HepG2 (cell line): ENCODE measurements around the gene CKS1B. TPM values are rescaled to one million over a fixed set of nuclear protein-coding genes. Genes with fewer than 3 reads are reported as not detected.

Experiments used
- ATAC-seq: fragments of 200-7000 bp; cut with Tn5 transposase; 3 replicates; pipeline ENCODE4 v1.9.1; 2020; ENCODE audit warnings: mild to moderate bottlenecking, moderate library complexity
- BruUV-seq: library from RNA; stranded (reverse); fragments of 400-500 nt; replicated peaks from 2 replicates; lab custom pipeline; 2021; lab: Mats Ljungman, UMichigan
- CTCF ChIA-PET: fragments of 300-600 bp; formaldehyde crosslinking; extraction: SDS; loops from one replicate; lab custom pipeline; 2021; ENCODE audit warnings: low total read pairs, inconsistent platforms, low intra/inter-chr PET ratio; lab: Yijun Ruan, JAX
- POLR2A ChIA-PET: fragments of 350-600 bp; sonication (Branson Sonifier 250); formaldehyde crosslinking; loops from one replicate; lab custom pipeline; 2020; ENCODE audit warnings: antibody characterized with exemption, inconsistent platforms; lab: Yijun Ruan, JAX
- DNase-seq: peaks from one replicate; pipeline ENCODE4 v3.0.0-alpha.2; 2015; ENCODE audit warnings: low spot score
- FAIRE-seq: peaks from 3 replicates; lab custom pipeline; 2011; peaks lifted over from hg19 to GRCh38; lab: Jason Lieb, UNC
- H2AFZ ChIP-seq: one replicate; pipeline ENCODE4 v1.6.1; 2011; ENCODE audit warnings: low read length, inconsistent platforms
- H3K27ac ChIP-seq: fragments of 300-600 bp; 3 replicates; pipeline ENCODE4 v1.8.0; 2011; ENCODE audit warnings: mixed run types, mild to moderate bottlenecking, mixed read lengths, low read length, inconsistent platforms; ENCODE audit not compliant: insufficient read depth; ENCODE audit errors: extremely low read length
- H3K27me3 ChIP-seq, 2 experiments: fragments of 200-600 bp in 1 of 2; 2 replicates in 1 of 2; 3 replicates in 1 of 2; pipeline versions ENCODE4 v1.6.0 to v1.8.0; 2011; ENCODE audit warnings: low read length in 2 of 2, mild to moderate bottlenecking in 2 of 2, moderate library complexity in 2 of 2, inconsistent platforms in 1 of 2; ENCODE audit not compliant: insufficient read depth in 2 of 2, control insufficient read depth in 1 of 2
- H3K36me3 ChIP-seq, 2 experiments: fragments of 200-600 bp in 1 of 2; replicated peaks in 1 of 2; 2 replicates in 1 of 2; 3 replicates in 1 of 2; pipeline versions ENCODE4 v1.5.1 to v1.8.0; 2011; ENCODE audit warnings: low read length in 2 of 2, inconsistent platforms in 1 of 2; ENCODE audit not compliant: insufficient read depth in 2 of 2, control insufficient read depth in 1 of 2
- H3K4me1 ChIP-seq: 2 replicates; pipeline ENCODE4 v1.5.1; 2012; ENCODE audit warnings: low read length, inconsistent platforms; ENCODE audit not compliant: insufficient read depth
- H3K4me2 ChIP-seq: 2 replicates; pipeline ENCODE4 v1.6.0; 2011; ENCODE audit warnings: low read depth, low read length, inconsistent platforms
- H3K4me3 ChIP-seq, 3 experiments: fragments of 200-600 bp in 1 of 3; sonication (generic), shearing (Covaris generic) in 1 of 3; replicated peaks in 1 of 3; 2 replicates each; pipeline ENCODE4 v1.5.1; 2011 to 2016; ENCODE audit warnings: low read length in 3 of 3, inconsistent platforms in 2 of 3, low read depth in 2 of 3, mild to moderate bottlenecking in 2 of 3, control low read depth in 1 of 3, mixed read lengths in 1 of 3; ENCODE audit not compliant: insufficient read depth in 1 of 3
- H3K79me2 ChIP-seq: one replicate; pipeline ENCODE4 v1.6.1; 2011; ENCODE audit warnings: low read length, inconsistent platforms; ENCODE audit not compliant: insufficient read depth
- H3K9ac ChIP-seq: 2 replicates; pipeline ENCODE4 v1.6.0; 2011; ENCODE audit warnings: mild to moderate bottlenecking, low read depth, low read length, inconsistent platforms; ENCODE audit not compliant: insufficient read depth
- H3K9me3 ChIP-seq: 2 replicates; pipeline ENCODE4 v1.5.1; 2012; ENCODE audit warnings: mild to moderate bottlenecking, low read length
- H4K20me1 ChIP-seq: 2 replicates; pipeline ENCODE4 v1.6.0; 2011; ENCODE audit warnings: inconsistent platforms, mild to moderate bottlenecking, low read length, moderate library complexity; ENCODE audit not compliant: insufficient read depth
- JUN ChIP-seq: sonication (generic); formaldehyde crosslinking; IDR thresholded peaks from 2 replicates; pipeline ENCODE4 v1.4.0; 2020; ENCODE audit warnings: mild to moderate bottlenecking, missing genetic modification reagents
- JUNB ChIP-seq: sonication (generic); formaldehyde crosslinking; IDR thresholded peaks from 2 replicates; pipeline ENCODE4 v1.8.0; 2022; ENCODE audit warnings: missing genetic modification reagents, mild to moderate bottlenecking, borderline replicate concordance
- NCOA1 ChIP-seq: sonication (generic); formaldehyde crosslinking; IDR thresholded peaks from 2 replicates; pipeline ENCODE4 v1.9.0; 2021; ENCODE audit warnings: missing genetic modification reagents
- NR2F6 ChIP-seq, 2 experiments: IDR thresholded peaks; 2 replicates each; pipeline ENCODE4 v1.6.1; 2016; ENCODE audit warnings: antibody characterized with exemption in 1 of 2, mild to moderate bottlenecking in 1 of 2
- RAD21 ChIP-seq: fragments of 450-650 bp; formaldehyde crosslinking; IDR thresholded peaks from 2 replicates; pipeline ENCODE4 v1.5.0; 2020; ENCODE audit warnings: mild to moderate bottlenecking
- SMC3 ChIP-seq: IDR thresholded peaks from 2 replicates; pipeline ENCODE4 v1.6.1; 2011; ENCODE audit warnings: low read length, improper control_type of control experiment
- STAG1 ChIP-seq: sonication (generic); formaldehyde crosslinking; IDR thresholded peaks from 2 replicates; pipeline ENCODE4 v1.4.0; 2020; ENCODE audit warnings: missing genetic modification reagents
- ZNF766 ChIP-seq: sonication (generic); formaldehyde crosslinking; IDR thresholded peaks from 2 replicates; pipeline ENCODE4 v1.5.0; 2020; ENCODE audit warnings: missing genetic modification reagents, borderline replicate concordance
- ZNF883 ChIP-seq: sonication (generic); formaldehyde crosslinking; IDR thresholded peaks from 2 replicates; pipeline ENCODE4 v1.5.1; 2020; ENCODE audit warnings: mild to moderate bottlenecking, missing genetic modification reagents; ENCODE audit errors: not compliant biosample characterization
- WGBS: methylation state at CpG from one replicate; pipeline ENCODE4 v1.1.6; 2017; ENCODE audit warnings: low lambda C conversion rate; 5-methylcytosine and 5-hydroxymethylcytosine counted together
- in situ Hi-C: cut with HindIII; loops from 2 replicates; pipeline ENCODE4 v1.10.0; 2017; ENCODE audit warnings: low pct_unique_long_range_greater_than_20kb; ENCODE audit not compliant: extremely low pct_ligation_motif_present
- intact Hi-C: fragments of 100-400 bp; cut with micrococcal nuclease; formaldehyde crosslinking; loops from one replicate; pipeline ENCODE4 v1.10.0; 2022; ENCODE audit not compliant: unreplicated experiment
- polyA plus RNA-seq, 8 experiments: library from polyadenylated mRNA; depleted of rRNA in 3 of 8; stranded (reverse) in 7 of 8; unstranded in 1 of 8; fragments of >200 nt; fragmentation: Illumina TruSeq in 4 of 8; extraction: Trizol in 4 of 8; gene quantifications; 2 replicates each; pipeline versions ENCODE4 v1.2.1 to v1.2.3, GENCODE V29; 2011 to 2016; ENCODE audit warnings: low read depth in 4 of 8, missing spikeins in 1 of 8, mixed read lengths in 1 of 8; ENCODE audit not compliant: insufficient read depth in 1 of 8
- total RNA-seq, 5 experiments: library from RNA; depleted of rRNA; stranded (reverse); fragments of >200 nt; fragmentation: Illumina TruSeq; extraction: Trizol; gene quantifications; 2 replicates each; pipeline ENCODE4 v1.2.3, GENCODE V29; 2016; ENCODE audit warnings: low read depth in 1 of 5
- TF ChIP-seq, protein P1 (sequence below): sonication (generic); formaldehyde crosslinking; IDR thresholded peaks from 2 replicates; pipeline ENCODE4 v1.8.0; 2022; ENCODE audit warnings: missing genetic modification reagents, low read depth, mild to moderate bottlenecking, borderline replicate concordance
- TF ChIP-seq, protein P2 (sequence below): sonication (generic); formaldehyde crosslinking; IDR thresholded peaks from 2 replicates; pipeline ENCODE4 v1.5.0; 2020; ENCODE audit warnings: mild to moderate bottlenecking, missing genetic modification reagents, moderate library complexity

CKS1B gene
- total and polyA plus RNA-seq, 2 of the 13 experiments (the other 11 are each of a cell fraction or from before 2014, with no cell fraction given): 217 to 222 TPM

DNA sequence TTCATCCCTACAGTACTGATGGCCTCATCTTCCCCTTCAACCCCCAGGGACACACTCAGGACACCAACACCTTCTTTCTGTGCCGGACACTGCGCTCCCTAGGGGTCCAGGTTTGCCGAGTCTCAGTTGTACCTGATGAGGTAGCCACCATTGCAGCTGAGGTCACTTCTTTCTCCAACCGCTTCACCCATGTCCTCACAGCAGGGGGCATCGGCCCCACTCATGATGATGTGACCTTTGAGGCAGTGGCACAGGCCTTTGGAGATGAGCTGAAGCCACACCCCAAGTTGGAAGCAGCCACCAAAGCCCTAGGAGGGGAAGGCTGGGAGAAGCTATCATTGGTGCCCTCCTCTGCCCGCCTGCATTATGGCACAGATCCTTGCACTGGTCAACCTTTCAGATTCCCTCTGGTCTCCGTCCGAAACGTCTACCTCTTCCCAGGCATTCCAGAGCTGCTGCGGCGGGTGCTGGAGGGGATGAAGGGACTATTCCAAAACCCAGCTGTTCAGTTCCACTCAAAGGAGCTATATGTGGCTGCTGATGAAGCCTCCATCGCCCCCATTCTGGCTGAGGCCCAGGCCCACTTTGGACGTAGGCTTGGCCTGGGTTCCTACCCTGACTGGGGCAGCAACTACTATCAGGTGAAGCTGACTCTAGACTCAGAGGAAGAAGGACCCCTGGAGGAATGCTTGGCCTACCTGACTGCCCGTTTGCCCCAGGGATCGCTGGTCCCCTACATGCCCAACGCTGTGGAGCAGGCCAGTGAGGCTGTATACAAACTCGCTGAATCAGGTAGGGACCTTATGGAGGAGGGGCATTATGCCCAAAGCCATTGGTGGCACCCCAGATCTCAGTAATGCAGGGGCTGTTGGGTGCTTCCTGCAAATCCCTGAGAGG is 13.8 kb downstream of the CKS1B start:
- no peak; the same call in 2 of the 3 replicates for ATAC-seq
- Histone ChIP-seq H3K27ac (no peak overlapping the region), H3K9ac (no peak overlapping the region), H3K79me2 (peaks cover 14% of the 10 kb centered on the region), H3K4me1 (peaks cover 38% of the 10 kb centered on the region), H3K27me3 (no peaks in the 10 kb centered on the region), H3K4me3 (no peak overlapping the region), H3K4me2 (no peak overlapping the region), H4K20me1 (no peaks in the 10 kb centered on the region), H3K9me3 (no peaks in the 10 kb centered on the region), H2AFZ (no peak overlapping the region), H3K36me3 (peaks cover 5 to 18% of the 10 kb centered on the region in 2 experiments; a peak in 2 of 5 replicates)
- POLR2A ChIA-PET: interaction anchor here (0.7 to 2.1 kb wide), 10 partner anchors 12 to 75 kb away, joined by 3 to 9 read pairs (median 6); partner anchors contain the start of genes EFNA4, PBXIP1 and SHC1
- in situ Hi-C loops (no loop called here), intact Hi-C loops (no loop called here)
- CTCF ChIA-PET: interaction anchor here (2.1 kb wide), 1 partner anchor 29 kb away, joined by 13 read pairs; no protein-coding TSS in a partner anchor
- TF ChIP-seq, protein P1, sequence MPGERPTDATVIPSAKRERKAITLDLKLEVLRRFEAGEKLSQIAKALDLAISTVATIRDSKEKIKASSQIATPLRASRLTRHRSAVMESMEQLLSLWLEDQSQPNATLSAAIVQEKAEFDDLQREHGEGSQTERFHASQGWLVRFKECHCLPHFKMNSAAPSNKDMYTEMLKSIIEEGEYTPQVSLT (CRISPR knock-in tag): no peak
- peak; percentile 7 for TF ChIP-seq ZNF883 (CRISPR knock-in tag)
- TF ChIP-seq JUNB (CRISPR knock-in tag): no peak
- peak; percentile 42; the same call in 1 of the 2 replicates for TF ChIP-seq SMC3
- peak; percentile 46 for TF ChIP-seq STAG1 (CRISPR knock-in tag)
- TF ChIP-seq, protein P2, sequence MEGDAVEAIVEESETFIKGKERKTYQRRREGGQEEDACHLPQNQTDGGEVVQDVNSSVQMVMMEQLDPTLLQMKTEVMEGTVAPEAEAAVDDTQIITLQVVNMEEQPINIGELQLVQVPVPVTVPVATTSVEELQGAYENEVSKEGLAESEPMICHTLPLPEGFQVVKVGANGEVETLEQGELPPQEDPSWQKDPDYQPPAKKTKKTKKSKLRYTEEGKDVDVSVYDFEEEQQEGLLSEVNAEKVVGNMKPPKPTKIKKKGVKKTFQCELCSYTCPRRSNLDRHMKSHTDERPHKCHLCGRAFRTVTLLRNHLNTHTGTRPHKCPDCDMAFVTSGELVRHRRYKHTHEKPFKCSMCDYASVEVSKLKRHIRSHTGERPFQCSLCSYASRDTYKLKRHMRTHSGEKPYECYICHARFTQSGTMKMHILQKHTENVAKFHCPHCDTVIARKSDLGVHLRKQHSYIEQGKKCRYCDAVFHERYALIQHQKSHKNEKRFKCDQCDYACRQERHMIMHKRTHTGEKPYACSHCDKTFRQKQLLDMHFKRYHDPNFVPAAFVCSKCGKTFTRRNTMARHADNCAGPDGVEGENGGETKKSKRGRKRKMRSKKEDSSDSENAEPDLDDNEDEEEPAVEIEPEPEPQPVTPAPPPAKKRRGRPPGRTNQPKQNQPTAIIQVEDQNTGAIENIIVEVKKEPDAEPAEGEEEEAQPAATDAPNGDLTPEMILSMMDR: peak; percentile 62
- TF ChIP-seq RAD21 (CRISPR knock-in tag): peak; percentile 20; the same call in 1 of the 2 replicates
- no peak for TF ChIP-seq NR2F6 (IDR thresholded peaks at IDR 0.05)
- peak; percentile 51; the same call in 1 of the 2 replicates for TF ChIP-seq NR2F6 (CRISPR knock-in tag; IDR thresholded peaks at IDR 0.05)
- TF ChIP-seq ZNF766 (CRISPR knock-in tag): no peak
- TF ChIP-seq NCOA1: no peak
- no peak for TF ChIP-seq JUN
- no peak for DNase-seq
- no TSS peak for BruUV-seq
- no peak for FAIRE-seq
- 93% methylated on average over 12 of the region's 17 CpGs for WGBS
